NCI-H2081 treated with DMSO at 0.1 percent for 48 hours (cell line): ENCODE results near the gene SPATS1.
"Not testable (repeated sequence)": the region's sequence is repeated elsewhere in the genome, so short reads cannot be mapped to it uniquely, and the experiment has no call there.

Experiments
- DNase-seq: peaks from one replicate; lab custom pipeline; 2025; lab: John Stamatoyannopoulos, UW

Gene SPATS1

DNA sequence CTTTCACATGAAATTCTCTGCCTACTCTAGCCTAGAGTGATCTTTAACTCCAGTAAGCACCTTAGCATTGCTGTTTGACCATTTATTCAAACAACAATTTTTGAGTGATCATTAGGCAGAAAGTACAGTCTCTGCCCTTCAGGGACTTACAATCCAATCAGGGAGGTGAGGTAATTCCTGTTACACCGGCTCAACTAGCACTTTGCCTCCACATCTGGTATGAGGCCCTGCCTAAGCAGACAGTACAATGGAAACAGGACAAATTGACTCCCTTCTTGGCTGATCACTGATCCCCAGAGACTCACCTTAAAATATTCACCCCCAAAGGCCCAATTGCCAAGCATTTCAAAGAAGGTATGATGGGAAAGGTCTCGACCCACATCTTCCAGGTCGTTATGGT lies 30.7 kb upstream of the SPATS1 start:
- DNase-seq, result no peak

DNA sequence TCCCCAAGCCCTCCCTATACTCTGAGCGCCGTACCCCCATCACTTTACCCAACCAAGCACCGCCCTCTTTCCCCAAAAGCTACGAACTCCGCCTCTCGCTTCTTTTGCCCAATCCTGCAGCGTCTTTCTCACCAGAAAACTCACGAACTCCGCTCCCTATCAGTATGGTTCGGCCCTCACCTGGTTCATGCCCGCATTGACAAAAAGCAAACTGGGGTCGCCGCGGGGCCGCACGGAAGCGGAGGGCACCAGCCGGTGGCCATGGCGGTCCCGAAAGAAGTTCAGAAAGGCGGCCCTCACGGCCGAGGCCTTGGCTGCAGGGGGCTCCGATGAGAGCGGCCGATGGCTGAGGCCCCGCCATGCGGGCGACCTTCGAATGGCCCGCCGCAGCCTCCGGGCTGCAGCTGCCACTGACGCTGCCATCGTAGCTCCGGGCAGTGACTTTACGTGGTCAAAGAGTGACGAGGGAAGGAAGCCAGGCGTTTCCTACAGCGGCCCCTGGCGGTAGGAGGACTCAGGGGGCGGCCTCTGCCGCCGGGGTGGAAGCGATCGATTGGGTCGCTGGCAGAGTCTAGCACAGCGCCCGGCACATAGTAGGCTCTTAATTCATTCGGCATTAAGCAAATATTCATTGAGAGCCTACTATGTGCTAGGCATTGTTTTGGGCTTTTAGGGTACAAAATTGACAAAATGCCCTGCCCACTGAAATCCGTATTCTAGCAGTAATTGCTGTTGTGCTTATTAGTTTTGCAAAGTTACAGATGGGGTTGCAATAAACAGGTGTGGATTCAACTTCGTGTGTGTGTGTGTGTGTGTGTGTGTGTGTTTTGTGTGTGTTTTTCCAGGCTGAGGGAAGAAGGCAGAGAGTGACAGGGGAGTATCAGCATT lies 29.3 kb upstream of the SPATS1 start, which contains the start of gene AARS2:
AARS2 (minus strand) TSS at position 447 of the 888 bp plus-strand sequence; CDS start at position 423, 24 bp downstream.
- peak; percentile 59 for DNase-seq

DNA sequence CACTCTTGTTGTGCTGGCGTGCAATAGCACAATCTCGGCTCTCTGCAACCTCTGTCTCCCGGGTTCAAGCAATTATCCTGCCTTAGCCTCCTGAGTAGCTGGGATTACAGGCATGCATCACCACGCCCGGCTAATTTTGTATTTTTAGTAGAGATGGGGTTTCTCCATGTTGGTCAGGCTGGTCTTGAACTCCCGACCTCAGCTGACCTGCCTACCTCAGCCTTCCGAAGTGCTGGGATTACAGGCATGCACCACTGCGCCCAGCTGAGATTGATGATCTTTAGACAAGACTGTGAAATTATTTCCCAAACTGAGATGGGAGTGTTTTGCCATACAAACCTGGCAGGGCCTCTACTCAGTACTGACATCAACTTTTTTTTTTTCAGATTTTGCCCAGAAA lies 27.8 kb upstream of the SPATS1 start:
- not testable (repeated sequence) for DNase-seq

DNA sequence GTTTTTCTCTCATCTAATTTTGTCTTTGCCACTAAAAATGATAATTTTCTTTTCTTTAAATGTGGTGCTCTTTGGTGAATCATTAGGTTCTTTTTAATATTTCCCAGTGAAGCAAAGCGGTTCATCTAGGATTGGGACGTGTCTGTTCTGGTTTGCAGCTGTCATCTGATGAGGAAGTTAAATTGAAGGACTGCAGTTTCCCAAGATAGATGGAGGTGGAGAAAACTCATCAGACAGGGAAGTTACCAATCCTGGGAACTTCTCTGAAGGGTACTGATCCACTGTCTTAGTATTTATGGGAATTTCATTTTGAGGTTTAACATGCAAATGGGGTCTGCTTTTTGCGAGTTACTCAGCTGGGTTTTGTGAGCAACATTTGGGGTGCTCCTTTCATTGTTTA lies 26.9 kb upstream of the SPATS1 start:
- no peak for DNase-seq

GRCh38 chr6:44315951-44316350 lies 26.5 kb upstream of the SPATS1 start:
- DNase-seq, result no peak

DNA sequence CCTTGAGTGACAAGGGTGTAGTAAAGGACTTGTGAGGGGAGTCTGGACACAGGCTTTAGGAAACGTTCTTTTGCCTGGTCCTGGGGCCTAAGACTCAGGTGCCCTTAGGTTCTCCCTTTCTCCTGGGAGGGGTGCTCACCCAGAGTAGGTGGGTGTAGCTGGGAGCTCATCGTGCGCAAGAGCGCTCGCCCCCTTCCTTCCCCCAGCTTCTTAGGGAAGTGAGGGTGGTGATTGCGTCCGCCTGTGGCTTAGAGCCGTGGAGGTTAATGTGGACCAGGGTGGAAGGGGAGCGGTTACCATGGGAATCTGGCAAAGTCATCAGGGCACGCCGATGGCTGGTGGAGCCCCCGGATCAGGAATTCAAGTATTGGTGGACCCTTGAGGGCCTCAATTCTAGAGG lies 26.0 kb upstream of the SPATS1 start:
- no peak for DNase-seq

GRCh38 chr6:44317136-44317631 lies 25.3 kb upstream of the SPATS1 start:
- DNase-seq, result not testable (repeated sequence)

GRCh38 chr6:44321210-44321609 lies 21.2 kb upstream of the SPATS1 start:
- no peak for DNase-seq

DNA sequence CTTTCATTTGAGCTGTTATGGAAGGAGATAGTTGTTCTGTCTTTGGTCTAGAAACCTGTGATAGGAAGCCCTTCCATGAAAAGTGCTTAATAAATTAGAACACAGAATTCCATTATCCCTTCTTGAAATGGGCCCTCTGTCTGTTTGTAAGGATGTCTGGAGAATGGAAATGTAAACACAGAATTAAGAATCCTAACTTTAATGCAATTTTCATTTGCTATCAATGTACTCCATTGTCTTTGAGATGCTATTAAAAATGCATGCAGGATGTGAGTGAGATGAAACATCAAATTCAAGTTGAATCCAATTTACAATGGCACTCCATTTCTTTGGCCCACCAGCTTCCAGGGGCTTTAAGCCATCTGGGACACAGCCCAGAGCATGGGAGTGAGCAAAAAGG lies 15.4 kb upstream of the SPATS1 start:
- DNase-seq, result no peak

- DNase-seq, result no peak
Measured at GRCh38 chr6:44327760-44328159, 14.7 kb upstream of the SPATS1 start.

DNA sequence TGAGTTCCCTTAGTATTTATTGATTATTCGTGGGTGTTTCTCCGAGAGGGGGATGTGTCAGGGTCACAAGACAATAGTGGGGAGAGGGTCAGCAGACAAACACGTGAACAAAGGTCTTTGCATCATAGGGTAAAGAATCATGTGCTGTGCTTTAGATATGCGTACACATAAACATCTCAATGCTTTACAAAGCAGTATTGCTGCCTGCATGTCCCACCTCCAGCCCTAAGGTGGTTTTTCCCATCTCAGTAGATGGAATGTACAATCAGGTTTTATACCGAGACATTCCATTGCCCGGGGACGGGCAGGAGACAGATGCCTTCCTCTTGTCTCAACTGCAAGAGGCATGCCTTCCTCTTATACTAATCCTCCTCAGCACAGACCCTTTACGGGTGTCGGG lies 14.2 kb upstream of the SPATS1 start:
- DNase-seq, result not testable (repeated sequence)

DNA sequence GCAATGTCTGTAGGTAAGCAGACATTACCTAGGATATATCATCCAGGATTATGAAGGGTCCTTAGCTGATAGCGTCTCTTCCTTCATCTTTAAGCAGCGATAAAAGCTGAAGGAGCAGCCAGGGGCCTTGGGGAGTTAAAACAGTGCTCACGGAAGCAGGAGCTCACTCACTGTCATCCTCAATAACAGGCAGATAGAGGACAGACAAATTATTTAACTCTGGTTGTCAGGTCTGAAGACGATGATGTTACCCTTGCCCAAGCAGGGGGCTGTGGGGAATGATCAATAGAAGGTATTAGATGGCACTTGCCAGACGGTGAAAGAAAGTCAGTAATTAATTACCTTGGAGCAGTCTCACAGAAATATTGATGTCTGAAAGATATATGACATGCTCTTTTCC lies 12.6 kb upstream of the SPATS1 start:
- DNase-seq, result no peak

GRCh38 chr6:44332585-44332984 lies 9.9 kb upstream of the SPATS1 start:
- no peak for DNase-seq

DNA sequence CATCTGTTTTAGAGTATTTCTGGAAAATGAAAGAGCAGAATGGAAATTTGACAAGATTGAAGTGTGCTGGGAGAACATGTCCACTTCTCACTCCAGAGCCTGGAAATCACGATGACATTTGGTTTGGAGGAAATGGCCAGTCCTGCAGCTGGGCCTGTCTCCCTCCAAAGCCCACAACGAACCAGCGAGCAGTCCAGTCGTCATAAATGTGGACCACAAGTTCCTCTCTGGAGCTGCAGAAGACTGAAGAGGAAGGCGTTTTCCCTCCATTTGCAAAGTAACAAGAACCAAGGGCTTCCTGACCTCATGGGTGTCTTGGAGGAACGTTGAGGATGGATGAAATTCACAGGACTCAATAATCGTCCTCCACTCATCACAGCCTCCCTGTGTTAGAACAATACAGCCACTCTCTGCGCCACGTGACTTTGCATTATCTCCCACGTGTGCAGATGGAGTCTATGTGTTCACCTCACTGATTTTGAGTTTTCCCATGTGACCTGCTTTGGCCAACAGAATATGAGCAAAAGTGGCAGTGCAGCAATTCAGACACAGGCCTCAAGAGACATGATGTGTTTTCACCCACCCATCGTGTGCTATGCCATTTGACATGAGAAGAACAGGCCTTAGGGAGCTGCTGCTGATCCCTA lies 9.1 kb upstream of the SPATS1 start:
- no peak for DNase-seq

GRCh38 chr6:44333942-44334341 lies 8.5 kb upstream of the SPATS1 start:
- DNase-seq, result no peak

- DNase-seq, result no peak
Measured at GRCh38 chr6:44335631-44336030, 6.8 kb upstream of the SPATS1 start.

- peak; percentile 21 for DNase-seq
Measured at GRCh38 chr6:44338228-44339122, 4.0 kb upstream of the SPATS1 start.

DNA sequence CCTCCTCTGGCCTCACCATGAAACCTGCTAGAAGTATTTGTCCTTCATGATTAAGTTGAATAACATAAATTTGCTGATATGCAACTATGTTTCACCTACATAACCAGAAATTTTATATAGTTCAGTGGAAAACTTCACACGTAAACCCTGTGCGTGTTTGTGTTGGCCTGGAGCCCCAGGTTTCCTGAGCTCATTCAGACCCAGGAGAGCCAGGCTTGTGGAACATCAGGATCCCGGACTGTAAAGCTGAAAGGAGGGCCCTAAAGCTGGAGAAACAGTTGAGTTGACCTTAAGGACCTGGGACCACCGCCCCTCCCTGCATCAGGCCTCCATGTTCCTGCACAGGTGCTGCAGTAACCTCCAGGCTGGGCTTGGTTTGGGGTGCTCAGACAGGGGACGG lies 3.1 kb upstream of the SPATS1 start:
- no peak for DNase-seq

- DNase-seq, result no peak
Measured at GRCh38 chr6:44339763-44340625, 2.5 kb upstream of the SPATS1 start.

DNA sequence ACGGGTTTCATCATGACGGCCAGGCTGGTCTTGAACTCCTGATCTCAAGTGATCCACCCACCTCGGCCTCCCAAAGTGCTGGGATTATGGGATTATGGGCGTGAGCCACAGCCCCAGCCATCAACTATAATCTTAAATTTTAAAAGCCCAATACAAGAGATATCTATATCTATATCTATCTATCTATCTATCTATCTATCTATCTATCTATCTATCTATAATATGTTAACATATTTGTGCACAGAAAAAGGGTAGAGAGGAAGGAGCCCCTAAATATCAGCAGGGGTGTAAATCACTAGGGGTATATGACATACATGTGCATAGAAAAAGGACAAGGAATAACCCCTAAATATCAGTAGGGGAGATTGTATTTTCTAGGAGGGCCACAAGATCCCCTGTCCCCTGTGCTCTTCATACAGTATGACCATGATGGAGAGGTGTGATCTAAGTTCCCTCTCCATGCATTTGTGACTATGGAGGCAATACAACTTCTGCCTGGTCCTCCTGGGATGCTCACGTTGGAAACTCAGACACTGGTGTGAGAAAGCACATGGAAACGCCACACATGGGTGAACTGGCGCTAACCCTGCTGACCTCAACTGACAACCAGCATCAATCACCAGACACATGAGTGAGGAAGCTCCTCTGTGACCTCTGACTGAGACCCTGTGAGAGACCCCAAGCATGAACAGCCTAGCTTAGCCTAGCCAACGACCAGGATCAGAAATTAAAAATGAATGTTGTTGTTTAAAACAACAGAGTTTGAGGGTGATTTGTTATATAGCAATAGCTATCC lies 1.2 kb upstream of the SPATS1 start:
- DNase-seq, result no peak
